SK-N-DZ (cell line): ENCODE measurements around the gene C5AR1.
"Not testable (repeated sequence)": the region's sequence is repeated elsewhere in the genome, so short reads cannot be mapped to it uniquely, and the experiment has no call there.

Experiments
- DNase-seq: peaks from one replicate; pipeline ENCODE4 v3.0.0-alpha.2; 2015; ENCODE audit warnings: low spot score

Gene C5AR1

GRCh38 chr19:47284324-47284899, 25.2 kb upstream of the C5AR1 start:
- peak; percentile 41 for DNase-seq

- DNase-seq, result peak; percentile 65
Measured at GRCh38 chr19:47296036-47296435, 13.6 kb upstream of the C5AR1 start.

GRCh38 chr19:47300867-47301266, 8.8 kb upstream of the C5AR1 start:
- DNase-seq, result not testable (repeated sequence)

GRCh38 chr19:47302249-47302648, 7.4 kb upstream of the C5AR1 start:
- DNase-seq, result no peak

GRCh38 chr19:47303966-47304365, 5.7 kb upstream of the C5AR1 start:
- DNase-seq, result no peak

- DNase-seq, result peak; percentile 59
Measured at GRCh38 chr19:47305309-47305751, 4.3 kb upstream of the C5AR1 start.

- DNase-seq, result no peak
Measured at GRCh38 chr19:47306303-47306702, 3.4 kb upstream of the C5AR1 start.

- no peak for DNase-seq
Measured at GRCh38 chr19:47309038-47309437, 623 bp upstream of the C5AR1 start.

GRCh38 chr19:47310323-47310722, 662 bp downstream of the C5AR1 start:
- no peak for DNase-seq

- no peak for DNase-seq
Measured at GRCh38 chr19:47310819-47311218, 1.2 kb downstream of the C5AR1 start.

- DNase-seq, result no peak
Measured at GRCh38 chr19:47312366-47313006, 2.8 kb downstream of the C5AR1 start.

GRCh38 chr19:47313754-47314295, 4.2 kb downstream of the C5AR1 start:
- no peak for DNase-seq

- DNase-seq, result no peak
Measured at GRCh38 chr19:47315125-47315821, 5.6 kb downstream of the C5AR1 start.

GRCh38 chr19:47316513-47316912, 6.9 kb downstream of the C5AR1 start:
- DNase-seq, result no peak

GRCh38 chr19:47319923-47320871, 10.5 kb downstream of the C5AR1 start:
- DNase-seq, result no peak

- no peak for DNase-seq
Measured at GRCh38 chr19:47321630-47322029, 12.0 kb downstream of the C5AR1 start.

- DNase-seq, result no peak
Measured at GRCh38 chr19:47322058-47322457, 12.4 kb downstream of the C5AR1 start.

GRCh38 chr19:47323409-47323808, 13.7 kb downstream of the C5AR1 start:
- DNase-seq, result no peak

GRCh38 chr19:47323872-47324271, 14.2 kb downstream of the C5AR1 start:
- no peak for DNase-seq

GRCh38 chr19:47324502-47324901, 14.8 kb downstream of the C5AR1 start:
- DNase-seq, result no peak

- DNase-seq, result no peak
Measured at GRCh38 chr19:47330466-47330869, 20.8 kb downstream of the C5AR1 start.

- DNase-seq, result no peak
Measured at GRCh38 chr19:47331490-47331889, 21.8 kb downstream of the C5AR1 start.
